T-cell (primary cell): ENCODE measurements around the gene GREM1. TPM values are rescaled to one million over a fixed set of nuclear protein-coding genes. Genes with fewer than 3 reads are reported as not detected.

Source experiments
- ATAC-seq, 4 experiments: fragments of 200-7000 bp in 3 of 4; fragments of 150-1000 bp in 1 of 4; cut with Tn5 transposase; replicated peaks in 1 of 4; 1 replicate in 3 of 4; 2 replicates in 1 of 4; pipeline ENCODE4 v1.10.0; 2021; ENCODE audit warnings: moderate library complexity in 3 of 4, mild to moderate bottlenecking in 2 of 4, moderate number of reproducible peaks in 1 of 4
- CTCF ChIA-PET, 2 donors: fragments of 300-600 bp; sonication (Branson Sonifier 250); formaldehyde crosslinking; loops; one replicate each; lab custom pipeline; 2022; ENCODE audit warnings: antibody characterized with exemption in 2 of 2; lab: Charles Lee
- POLR2A ChIA-PET, 2 donors: fragments of 300-600 bp; sonication (Branson Sonifier 250); formaldehyde crosslinking; loops; one replicate each; lab custom pipeline; 2022; ENCODE audit warnings: antibody characterized with exemption in 2 of 2; lab: Charles Lee
- DNase-seq, 35 experiments: peaks; one replicate each; pipeline versions ENCODE4 v3.0.0 to v3.0.0-alpha.2; 2013 to 2023
- H3K27ac ChIP-seq: one replicate; pipeline ENCODE4 v1.5.1; 2013; ENCODE audit warnings: low read length
- H3K27me3 ChIP-seq, 2 experiments: replicated peaks in 1 of 2; 1 replicate in 1 of 2; 2 replicates in 1 of 2; pipeline versions ENCODE4 v1.6.1 to v1.7.0; 2013; ENCODE audit warnings: low read length in 1 of 2, mixed read lengths in 1 of 2; ENCODE audit not compliant: control insufficient read depth in 2 of 2, insufficient read depth in 2 of 2; ENCODE audit errors: extremely low read depth in 1 of 2
- H3K36me3 ChIP-seq, 2 donors: 1 replicate in 1 of 2; 2 replicates in 1 of 2; pipeline versions ENCODE4 v1.6.1 to v1.7.0; 2013; ENCODE audit warnings: low read length in 1 of 2; ENCODE audit not compliant: control insufficient read depth in 2 of 2, insufficient read depth in 1 of 2; ENCODE audit errors: extremely low read depth in 1 of 2
- H3K4me1 ChIP-seq, 2 experiments: 1 replicate in 1 of 2; 2 replicates in 1 of 2; pipeline versions ENCODE4 v1.6.1 to v1.7.0; 2013; ENCODE audit warnings: low read length in 2 of 2, mixed read lengths in 1 of 2; ENCODE audit not compliant: insufficient read depth in 2 of 2, control insufficient read depth in 1 of 2; ENCODE audit errors: extremely low read depth in 1 of 2
- H3K4me3 ChIP-seq, 2 donors: 1 replicate in 1 of 2; 2 replicates in 1 of 2; pipeline versions ENCODE4 v1.5.1 to v1.7.0; 2013; ENCODE audit warnings: mild to moderate bottlenecking in 2 of 2, low read length in 1 of 2, moderate library complexity in 1 of 2; ENCODE audit not compliant: control insufficient read depth in 1 of 2; ENCODE audit errors: extremely low read depth in 1 of 2
- H3K9me3 ChIP-seq: 2 replicates; pipeline ENCODE4 v1.7.0; 2013
- H3K27ac Mint-ChIP-seq, 2 donors: one replicate each; pipeline ENCODE4 v1.8.0; 2020 to 2021; ENCODE audit warnings: mild to moderate bottlenecking in 2 of 2, mixed read lengths in 2 of 2
- H3K27me3 Mint-ChIP-seq, 2 donors: one replicate each; pipeline ENCODE4 v1.8.0; 2021 to 2022; ENCODE audit warnings: mixed read lengths in 2 of 2
- H3K36me3 Mint-ChIP-seq: one replicate; pipeline ENCODE4 v1.8.0; 2021; ENCODE audit warnings: mixed read lengths
- H3K4me1 Mint-ChIP-seq, 3 donors: one replicate each; pipeline ENCODE4 v1.8.0; 2020 to 2022; ENCODE audit warnings: mixed read lengths in 3 of 3, mild to moderate bottlenecking in 1 of 3
- H3K4me3 Mint-ChIP-seq, 3 donors: one replicate each; pipeline ENCODE4 v1.8.0; 2020 to 2022; ENCODE audit warnings: mild to moderate bottlenecking in 3 of 3, mixed read lengths in 3 of 3, moderate library complexity in 3 of 3
- H3K9me3 Mint-ChIP-seq, 3 donors: one replicate each; pipeline ENCODE4 v1.8.0; 2020 to 2022; ENCODE audit warnings: mixed read lengths in 3 of 3
- WGBS: methylation state at CpG from one replicate; pipeline ENCODE4 v1.1.5; 2013; ENCODE audit warnings: missing lambda C conversion rate; ENCODE audit not compliant: insufficient coverage; 5-methylcytosine and 5-hydroxymethylcytosine counted together
- total RNA-seq, 35 experiments: library from RNA in 6 of 35; stranded (reverse) in 6 of 35; fragments of 120-200 nt in 1 of 35; gene quantifications; one replicate each; pipeline versions ENCODE4 v1.2.1 to v1.2.4 and lab custom pipeline; 2013 to 2026

GREM1 gene
- 1 to 10 TPM in 1 of 5 donors, under 1 TPM in 2, not detected in 2; 0.60 to 1.0 (median 0.64) TPM for total RNA-seq
- not detected for total RNA-seq (2013)
- total RNA-seq (lab: John Stamatoyannopoulos, UW), result 0 to 22.1 (median 0.06) reads per million in 29 experiments

DNA sequence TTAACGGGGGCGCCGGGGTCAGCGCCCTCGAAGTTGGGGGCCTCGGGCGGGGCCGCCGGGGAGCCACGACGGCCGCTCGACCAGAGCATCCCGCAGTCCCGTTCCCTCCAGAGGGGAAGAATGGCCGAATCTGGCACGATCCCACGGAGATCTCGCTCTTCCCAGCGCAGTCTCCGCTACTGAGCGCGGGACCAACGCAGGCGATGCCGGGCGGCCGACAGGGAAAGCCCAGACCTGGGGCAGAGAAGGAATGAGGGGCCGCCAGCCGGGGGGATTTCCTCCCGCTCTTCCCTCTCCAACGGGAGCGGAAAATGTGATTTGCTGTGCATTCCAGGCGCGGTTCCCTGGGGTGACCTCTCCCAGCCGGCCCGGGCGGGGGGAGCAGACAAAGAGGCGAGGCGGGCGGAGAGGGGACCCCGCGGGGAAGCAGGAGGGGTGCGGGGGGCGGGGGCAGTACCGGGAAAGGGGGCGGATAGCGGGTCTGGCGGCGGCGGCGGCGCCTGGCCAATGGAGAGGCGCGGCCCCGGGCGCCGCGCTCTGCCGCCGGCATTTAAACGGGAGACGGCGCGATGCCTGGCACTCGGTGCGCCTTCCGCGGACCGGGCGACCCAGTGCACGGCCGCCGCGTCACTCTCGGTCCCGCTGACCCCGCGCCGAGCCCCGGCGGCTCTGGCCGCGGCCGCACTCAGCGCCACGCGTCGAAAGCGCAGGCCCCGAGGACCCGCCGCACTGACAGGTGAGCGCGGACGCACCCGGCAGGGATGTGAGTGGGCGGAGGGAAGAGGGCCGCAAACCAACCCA lies at the start of gene GREM1:
GREM1 (plus strand) TSS at position 579 of the 801 bp plus-strand sequence. CDS start 12,687 bp downstream, outside the sequence.
- Histone ChIP-seq H3K36me3 (no peaks in the 10 kb centered on the region), H3K4me3 (no peak within 1 kb of the TSS), H3K27ac (no peak within 1 kb of the TSS), H3K9me3 (no peaks in the 10 kb centered on the region), H3K4me1 (peaks cover 0 to 14% of the 10 kb centered on the region in 2 experiments), H3K27me3 (peaks cover 32% of the 10 kb centered on the region in 2 experiments)
- Mint-ChIP-seq H3K9me3 (no peaks in the 10 kb centered on the region), H3K27me3 (peaks cover 55 to 62% of the 10 kb centered on the region in 2 donors), H3K4me1 (peaks cover 23 to 28% (median 24%) of the 10 kb centered on the region in 3 donors), H3K36me3 (no peaks in the 10 kb centered on the region), H3K4me3 (peak within 1 kb of the TSS in 2 of 3 donors; percentile 43 to 61), H3K27ac (no peak within 1 kb of the TSS)
- CTCF ChIA-PET, result no interaction called here
- no peak for DNase-seq
- POLR2A ChIA-PET, result no interaction called here
- WGBS, result 5% methylated on average over 91 of the region's 99 CpGs
- no peak for ATAC-seq

- CTCF ChIA-PET, result interaction anchor here in 1 of 2 donors (0.9 kb wide), 1 partner anchor 20 kb away, joined by 3 read pairs; no protein-coding TSS in a partner anchor
Observed at GRCh38 chr15:32668942-32669341, 48.9 kb upstream of the GREM1 start.

DNA sequence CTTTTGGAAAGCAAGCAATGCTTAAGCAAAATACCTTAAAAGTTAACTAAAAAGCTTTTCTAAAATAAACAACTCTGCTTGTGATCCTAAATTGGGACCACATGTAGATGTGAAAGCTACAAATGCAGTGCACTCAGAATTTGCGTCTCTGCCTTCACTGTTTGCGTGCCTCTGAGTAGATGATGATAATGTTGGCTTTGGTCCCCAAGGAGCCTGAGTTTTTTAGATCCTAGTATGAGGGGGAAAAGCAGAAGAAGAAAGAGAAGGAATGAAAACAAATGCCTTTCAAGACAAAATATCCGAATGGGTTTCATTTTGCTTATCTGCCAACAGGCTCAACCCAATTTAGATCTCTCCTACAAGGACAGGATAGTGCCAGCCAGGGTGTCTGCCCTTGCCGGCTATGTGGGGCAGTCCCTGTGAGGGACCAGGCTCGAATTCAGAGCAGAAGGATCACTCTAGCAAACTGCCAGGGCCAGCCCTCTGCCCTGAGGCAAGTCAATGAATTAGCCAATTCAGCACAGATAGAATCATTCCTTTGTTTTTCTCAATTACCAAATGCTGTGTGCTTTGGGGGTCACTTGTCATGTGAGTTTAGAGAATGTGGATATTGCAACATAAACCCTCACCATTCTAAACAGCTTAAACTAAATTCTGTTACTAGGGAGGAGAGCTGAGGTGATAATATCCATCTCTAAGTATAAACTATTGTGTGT lies 47.8 kb upstream of the GREM1 start:
- POLR2A ChIA-PET, result interaction anchor here in 1 of 2 donors (0.6 kb wide), 1 partner anchor 53 kb away, joined by 4 read pairs; no protein-coding TSS in a partner anchor
- no peak for ATAC-seq

More at GRCh38 chr15:32668942-32669341, 48.9 kb upstream of the GREM1 start:
- no peak overlapping the region for H3K27ac Mint-ChIP-seq
- H3K9me3 Mint-ChIP-seq, result no peaks in the 10 kb centered on the region
- H3K4me3 Mint-ChIP-seq, result no peak overlapping the region
- no peaks in the 10 kb centered on the region for H3K4me1 Mint-ChIP-seq
- WGBS, result 100% methylated on average over 1 of the region's 2 CpGs
- no peaks in the 10 kb centered on the region for H3K36me3 ChIP-seq
- no peak for ATAC-seq
- no peaks in the 10 kb centered on the region for H3K27me3 Mint-ChIP-seq
- no peaks in the 10 kb centered on the region for H3K36me3 Mint-ChIP-seq
- no peaks in the 10 kb centered on the region for H3K9me3 ChIP-seq
- H3K27me3 ChIP-seq, result no peaks in the 10 kb centered on the region
- H3K4me3 ChIP-seq, result no peak overlapping the region
- H3K4me1 ChIP-seq, result no peaks in the 10 kb centered on the region
- POLR2A ChIA-PET, result no interaction called here
- DNase-seq, result no peak
- H3K27ac ChIP-seq, result no peak overlapping the region

DNA sequence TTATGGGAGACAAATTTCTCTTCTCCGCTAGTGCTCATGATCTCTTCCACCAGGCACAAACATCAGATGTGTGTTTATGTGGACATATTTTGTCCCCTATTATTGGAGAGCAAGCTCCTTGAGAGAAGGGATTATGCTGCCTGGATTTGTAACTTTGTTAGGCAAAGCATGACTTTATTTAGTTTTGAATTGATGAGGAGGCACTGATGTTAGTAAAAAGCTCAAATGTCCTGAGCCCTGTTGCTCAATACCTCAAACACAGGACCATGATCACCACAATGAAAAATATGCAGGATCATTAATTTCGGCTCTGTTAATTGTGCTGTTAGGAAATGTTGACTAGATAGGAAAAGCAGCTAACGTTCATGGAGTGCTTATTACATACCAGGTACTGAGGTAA lies 47.2 kb upstream of the GREM1 start:
- Mint-ChIP-seq H3K4me3 (no peak overlapping the region), H3K9me3 (no peaks in the 10 kb centered on the region), H3K27ac (no peak overlapping the region), H3K36me3 (no peaks in the 10 kb centered on the region), H3K4me1 (no peaks in the 10 kb centered on the region), H3K27me3 (no peaks in the 10 kb centered on the region)
- ChIA-PET POLR2A (no interaction called here), CTCF (no interaction called here)
- no peak for DNase-seq
- no peaks in the 10 kb centered on the region for H3K4me1 ChIP-seq
- no peak overlapping the region for H3K4me3 ChIP-seq
- H3K27me3 ChIP-seq, result no peaks in the 10 kb centered on the region
- H3K27ac ChIP-seq, result no peak overlapping the region
- no peaks in the 10 kb centered on the region for H3K9me3 ChIP-seq
- ATAC-seq, result no peak
- H3K36me3 ChIP-seq, result no peaks in the 10 kb centered on the region
- WGBS, result no CpG with 5 or more reads among the region's 3 CpGs

More for the DNA sequence above, 47.8 kb upstream of the GREM1 start:
- Histone ChIP-seq H3K4me1 (no peaks in the 10 kb centered on the region), H3K36me3 (no peaks in the 10 kb centered on the region), H3K9me3 (no peaks in the 10 kb centered on the region), H3K4me3 (no peak overlapping the region), H3K27me3 (no peaks in the 10 kb centered on the region), H3K27ac (no peak overlapping the region)
- 80% methylated on average over 3 of the region's 5 CpGs for WGBS
- Mint-ChIP-seq H3K36me3 (no peaks in the 10 kb centered on the region), H3K27me3 (no peaks in the 10 kb centered on the region), H3K4me1 (no peaks in the 10 kb centered on the region), H3K9me3 (no peaks in the 10 kb centered on the region), H3K27ac (no peak overlapping the region), H3K4me3 (no peak overlapping the region)
- no peak for DNase-seq
- CTCF ChIA-PET, result interaction anchor here in 1 of 2 donors (0.9 kb wide), 1 partner anchor 21 kb away, joined by 3 read pairs; no protein-coding TSS in a partner anchor

DNA sequence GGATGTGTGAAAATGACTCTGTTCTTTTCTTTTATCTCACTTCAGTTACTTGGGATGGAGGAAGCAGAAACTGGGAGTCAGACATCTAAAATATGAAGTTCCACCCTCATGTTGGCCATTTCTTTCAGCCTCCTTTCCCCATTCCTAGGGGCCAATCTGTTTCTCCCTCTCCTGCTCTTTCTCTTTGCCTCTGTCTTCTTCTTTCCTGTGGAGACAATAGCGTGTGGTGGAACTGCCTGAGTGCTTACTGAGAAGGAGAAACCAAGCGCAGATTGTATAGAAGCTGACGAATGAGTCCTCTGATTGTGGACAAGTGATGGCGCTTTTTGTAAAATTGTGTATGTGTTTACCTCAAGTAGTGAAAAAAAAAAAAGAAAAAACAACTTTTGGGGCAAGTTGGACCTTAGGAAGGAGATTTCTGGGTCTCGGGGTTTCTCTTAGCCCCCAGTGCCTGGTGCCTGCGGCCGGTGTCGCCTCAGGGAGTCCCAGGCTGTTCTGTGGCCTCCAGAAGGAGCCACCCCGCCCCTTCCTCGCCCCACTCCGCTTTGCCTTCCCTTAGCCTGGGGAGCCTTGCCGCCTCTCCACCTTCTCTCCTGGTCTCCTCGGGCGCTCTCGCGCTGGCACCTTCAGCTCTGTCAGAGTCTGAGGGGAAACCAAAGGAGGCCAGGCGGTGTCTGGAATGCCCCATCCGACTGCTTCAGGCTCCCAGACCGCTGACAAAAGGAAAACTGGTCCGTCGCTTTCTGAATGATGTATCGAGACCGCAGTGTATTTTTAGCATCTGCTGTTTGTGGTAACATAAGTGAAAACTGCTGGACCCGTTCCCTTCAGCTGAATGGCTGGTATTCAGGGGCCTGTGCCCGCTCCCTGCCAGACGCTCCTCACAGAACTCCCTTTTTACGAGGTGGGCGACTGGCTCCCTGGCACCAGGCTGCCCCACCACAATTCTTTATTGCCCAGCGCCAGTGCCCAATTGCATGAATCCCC lies 46.2 kb upstream of the GREM1 start:
- CTCF ChIA-PET, result no interaction called here
- ATAC-seq, result no peak

More for the DNA sequence above, 46.2 kb upstream of the GREM1 start:
- Histone ChIP-seq H3K36me3 (no peaks in the 10 kb centered on the region), H3K4me3 (no peak overlapping the region), H3K27ac (no peak overlapping the region), H3K4me1 (no peaks in the 10 kb centered on the region), H3K9me3 (no peaks in the 10 kb centered on the region), H3K27me3 (no peaks in the 10 kb centered on the region)
- POLR2A ChIA-PET, result no interaction called here
- Mint-ChIP-seq H3K36me3 (no peaks in the 10 kb centered on the region), H3K27ac (no peak overlapping the region), H3K27me3 (no peaks in the 10 kb centered on the region), H3K4me3 (no peak overlapping the region), H3K4me1 (no peaks in the 10 kb centered on the region), H3K9me3 (no peaks in the 10 kb centered on the region)
- no peak for DNase-seq
- WGBS, result 89% methylated on average over 27 of the region's 29 CpGs
